Measurements from ENCODE around the gene NPAS2. TPM values are rescaled to one million over a fixed set of nuclear protein-coding genes. Genes with fewer than 3 reads are reported as not detected.

NPAS2 gene
- polyA plus RNA-seq, 1 experiment, result 13.5 TPM

DNA sequence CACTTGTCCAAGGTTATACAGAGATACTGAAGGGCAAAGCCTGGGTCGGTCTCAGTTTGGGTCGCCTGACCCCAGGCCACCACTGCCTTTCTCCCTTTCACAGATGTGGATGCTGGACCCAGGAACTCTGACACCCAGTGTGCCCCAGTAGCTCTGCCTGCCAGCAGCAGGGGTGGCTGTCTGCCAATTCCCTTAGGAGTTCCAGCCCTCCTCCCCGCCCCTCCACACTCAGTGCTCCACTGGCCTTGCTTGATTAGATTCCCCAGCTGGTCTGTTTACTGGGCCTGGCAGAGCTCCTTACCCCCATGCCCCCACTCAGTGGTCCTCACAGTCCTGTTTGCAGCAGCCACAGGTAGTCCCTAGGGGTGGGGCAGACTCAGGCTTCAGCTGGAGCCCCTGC lies 75.5 kb downstream of the NPAS2 start:
- POLR2A ChIA-PET, result interaction anchor here (1.0 kb wide), 1 partner anchor 8 kb away, joined by 4 read pairs; no protein-coding TSS in a partner anchor
- Histone ChIP-seq H3K4me3 (ENCODE audit: low read depth, low read length) (no peak overlapping the region), H3K9me3 (ENCODE audit: control insufficient read depth, insufficient read depth, low read length) (peaks cover 3% of the 10 kb centered on the region; the same call in 1 of the 2 replicates), H3K27ac (ENCODE audit: low read depth, low read length) (no peak overlapping the region), H3K27me3 (ENCODE audit: control insufficient read depth, insufficient read depth, low read length) (no peaks in the 10 kb centered on the region)
- CTCF ChIA-PET, result interaction anchor here (0.6 kb wide), 1 partner anchor 14 kb away, joined by 3 read pairs; no protein-coding TSS in a partner anchor
- TF ChIP-seq, protein P1, sequence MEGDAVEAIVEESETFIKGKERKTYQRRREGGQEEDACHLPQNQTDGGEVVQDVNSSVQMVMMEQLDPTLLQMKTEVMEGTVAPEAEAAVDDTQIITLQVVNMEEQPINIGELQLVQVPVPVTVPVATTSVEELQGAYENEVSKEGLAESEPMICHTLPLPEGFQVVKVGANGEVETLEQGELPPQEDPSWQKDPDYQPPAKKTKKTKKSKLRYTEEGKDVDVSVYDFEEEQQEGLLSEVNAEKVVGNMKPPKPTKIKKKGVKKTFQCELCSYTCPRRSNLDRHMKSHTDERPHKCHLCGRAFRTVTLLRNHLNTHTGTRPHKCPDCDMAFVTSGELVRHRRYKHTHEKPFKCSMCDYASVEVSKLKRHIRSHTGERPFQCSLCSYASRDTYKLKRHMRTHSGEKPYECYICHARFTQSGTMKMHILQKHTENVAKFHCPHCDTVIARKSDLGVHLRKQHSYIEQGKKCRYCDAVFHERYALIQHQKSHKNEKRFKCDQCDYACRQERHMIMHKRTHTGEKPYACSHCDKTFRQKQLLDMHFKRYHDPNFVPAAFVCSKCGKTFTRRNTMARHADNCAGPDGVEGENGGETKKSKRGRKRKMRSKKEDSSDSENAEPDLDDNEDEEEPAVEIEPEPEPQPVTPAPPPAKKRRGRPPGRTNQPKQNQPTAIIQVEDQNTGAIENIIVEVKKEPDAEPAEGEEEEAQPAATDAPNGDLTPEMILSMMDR (IDR thresholded peaks at IDR 0.05; ENCODE audit: low read depth, low read length), result no peak
- DNase-seq (ENCODE audit: low read depth, low spot score), result no peak

DNA sequence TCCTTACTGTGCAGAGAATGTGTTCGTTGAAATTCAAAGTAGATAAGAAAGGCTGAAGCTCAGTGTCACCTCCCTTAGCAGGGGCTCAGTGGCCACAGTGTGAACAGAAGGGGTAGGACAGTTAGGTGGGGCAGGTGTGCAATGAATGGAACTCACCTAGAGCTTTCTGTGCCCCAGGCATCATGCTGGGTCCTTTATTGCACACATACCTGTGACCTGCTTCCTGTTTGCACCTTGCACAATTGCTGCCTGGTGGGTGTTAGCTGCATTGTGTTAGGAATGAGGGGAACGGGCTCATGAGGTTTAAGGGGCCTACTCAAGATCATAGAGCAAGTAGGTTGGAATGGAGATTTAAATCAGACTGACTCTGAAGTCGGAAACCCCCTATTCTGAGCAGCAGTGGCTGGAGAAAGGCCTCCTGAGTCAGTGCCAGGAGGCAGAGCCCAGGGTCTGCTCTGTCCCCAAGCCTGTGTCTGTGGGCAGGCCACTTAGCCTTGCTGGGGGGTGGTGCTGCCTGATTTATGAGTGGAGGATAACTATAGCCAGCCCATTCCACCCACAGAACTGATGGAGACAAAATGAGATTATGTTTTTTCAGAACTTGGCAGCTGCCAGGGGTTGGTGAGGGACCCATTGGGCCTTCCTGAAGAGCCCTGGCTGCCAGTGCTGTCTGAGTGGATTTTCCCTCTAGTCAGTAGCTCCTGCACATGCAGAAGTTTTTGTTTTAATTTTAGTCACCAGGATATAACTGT lies 76.2 kb downstream of the NPAS2 start:
- no peak for DNase-seq (ENCODE audit: low read depth, low spot score)
- ChIA-PET POLR2A (no interaction called here), CTCF (no interaction called here)
- TF ChIP-seq, protein P1 (IDR thresholded peaks at IDR 0.05; ENCODE audit: low read depth, low read length), result no peak
- Histone ChIP-seq H3K9me3 (ENCODE audit: control insufficient read depth, insufficient read depth, low read length) (peaks cover 3% of the 10 kb centered on the region; the same call in 1 of the 2 replicates), H3K27ac (ENCODE audit: low read depth, low read length) (no peak overlapping the region), H3K4me3 (ENCODE audit: low read depth, low read length) (no peak overlapping the region), H3K27me3 (ENCODE audit: control insufficient read depth, insufficient read depth, low read length) (no peaks in the 10 kb centered on the region)

DNA sequence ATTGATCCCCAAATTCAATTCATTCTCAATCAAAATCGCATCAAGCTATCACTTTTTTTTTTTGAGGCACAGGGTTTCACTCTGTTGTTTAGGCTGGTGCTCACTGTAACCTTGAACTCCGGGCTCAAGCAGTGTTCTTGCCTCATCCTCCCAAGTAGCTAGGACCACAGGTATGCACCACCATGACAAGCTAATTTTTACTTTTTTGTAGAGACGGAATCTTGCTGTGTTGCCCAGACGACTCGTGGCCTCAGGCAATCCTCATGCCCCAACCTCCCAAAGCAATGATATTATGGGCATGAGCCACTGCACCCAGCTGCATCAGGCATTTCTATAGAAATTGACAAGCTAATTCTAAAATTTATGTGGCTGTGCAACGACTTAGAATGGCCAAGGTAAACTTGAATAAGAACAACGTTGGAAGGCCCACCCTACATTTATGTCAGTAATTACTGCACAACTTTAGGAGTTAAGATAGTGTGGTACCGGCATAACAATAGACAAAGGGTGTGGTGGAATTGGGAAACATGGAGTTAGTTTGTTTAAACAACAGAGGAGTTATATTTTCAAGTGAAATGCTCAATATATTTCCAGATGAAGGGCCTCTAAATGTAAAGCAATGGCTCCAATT lies 78.2 kb downstream of the NPAS2 start:
- ChIA-PET CTCF (no interaction called here), POLR2A (no interaction called here)
- Histone ChIP-seq H3K4me3 (ENCODE audit: low read depth, low read length) (no peak overlapping the region), H3K27me3 (ENCODE audit: control insufficient read depth, insufficient read depth, low read length) (no peaks in the 10 kb centered on the region), H3K9me3 (ENCODE audit: control insufficient read depth, insufficient read depth, low read length) (peaks cover 3% of the 10 kb centered on the region; the same call in 1 of the 2 replicates), H3K27ac (ENCODE audit: low read depth, low read length) (no peak overlapping the region)
- TF ChIP-seq, protein P1 (IDR thresholded peaks at IDR 0.05; ENCODE audit: low read depth, low read length), result no peak
- no peak for DNase-seq (ENCODE audit: low read depth, low spot score)

DNA sequence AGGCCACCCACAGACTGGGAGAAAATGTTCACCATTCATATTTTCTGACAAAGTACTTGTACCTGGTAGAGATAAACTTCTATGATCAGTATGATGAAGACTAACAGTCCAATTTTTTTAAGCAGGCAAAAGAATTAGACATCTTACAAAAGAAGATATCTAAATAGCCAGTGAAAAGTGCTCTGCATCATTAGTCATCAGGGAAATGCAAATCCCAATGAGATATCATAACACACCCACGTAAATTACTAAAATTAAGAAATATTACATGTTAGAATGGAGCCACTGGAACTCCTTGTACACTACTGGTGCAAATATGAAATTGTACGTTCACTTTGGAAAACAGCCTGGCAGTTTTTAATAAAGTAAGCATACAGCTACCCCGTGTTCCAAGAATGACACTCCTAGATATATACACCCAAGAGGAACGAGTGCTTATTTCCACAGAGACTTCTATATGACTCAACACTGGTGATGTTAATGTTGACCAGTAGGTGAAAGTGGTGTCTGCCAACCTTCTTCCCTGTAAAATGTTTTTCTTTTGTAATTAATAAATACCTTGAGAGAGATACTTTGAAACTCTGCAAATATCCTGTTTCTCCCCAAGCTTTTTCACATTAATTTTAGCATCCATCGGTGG lies 80.3 kb downstream of the NPAS2 start:
- no peak overlapping the region for H3K27ac ChIP-seq (ENCODE audit: low read depth, low read length)
- peaks cover 3% of the 10 kb centered on the region; the same call in 1 of the 2 replicates for H3K9me3 ChIP-seq (ENCODE audit: control insufficient read depth, insufficient read depth, low read length)
- DNase-seq (ENCODE audit: low read depth, low spot score), result no peak
- TF ChIP-seq, protein P1 (IDR thresholded peaks at IDR 0.05; ENCODE audit: low read depth, low read length), result no peak
- ChIA-PET CTCF (no interaction called here), POLR2A (no interaction called here)
- H3K4me3 ChIP-seq (ENCODE audit: low read depth, low read length), result no peak overlapping the region
- H3K27me3 ChIP-seq (ENCODE audit: control insufficient read depth, insufficient read depth, low read length), result no peaks in the 10 kb centered on the region

All from AG04450 (cell line).